SU-DHL-6 (cell line): ENCODE data around the gene FEN1.

Experiments
- CTCF ChIP-seq: fragments of 200-600 bp; sonication (generic); IDR thresholded peaks from one replicate; pipeline ENCODE4 v1.5.1; 2017; ENCODE audit warnings: antibody characterized with exemption, mild to moderate bottlenecking, low read length, moderate library complexity; ENCODE audit not compliant: insufficient read depth, poor library complexity, severe bottlenecking
- EZH2phosphoT487 ChIP-seq: fragments of 200-600 bp; sonication (generic), shearing (Covaris generic); conservative IDR thresholded peaks from 2 replicates; pipeline ENCODE4 v1.6.1; 2018; ENCODE audit warnings: mild to moderate bottlenecking, antibody characterized with exemption, low read length, moderate library complexity, mixed read lengths

GRCh38 chr11:61756147-61756451, 36.6 kb upstream of the FEN1 start:
- TF ChIP-seq CTCF (no peak), EZH2phosphoT487 (no peak)
